ENCODE results near the gene RXFP1. TPM values are rescaled to one million over a fixed set of nuclear protein-coding genes. Genes with fewer than 3 reads are reported as not detected.

Gene RXFP1
- total RNA-seq, 6 experiments from 2014 or later = not detected

- H3K27me3 Mint-ChIP-seq (ENCODE audit: insufficient read depth) = peaks cover 5% of the 10 kb centered on the region
- peak overlapping the region; percentile 72 for H3K4me3 Mint-ChIP-seq
- no peaks in the 10 kb centered on the region for H3K9me3 Mint-ChIP-seq
- DNase-seq = no peak
- no peaks in the 10 kb centered on the region for H3K36me3 Mint-ChIP-seq (ENCODE audit: low read depth)
- peaks cover 26% of the 10 kb centered on the region for H3K4me1 Mint-ChIP-seq (ENCODE audit: low read depth)
- TF ChIP-seq CTCF (IDR thresholded peaks at IDR 0.05) = no peak
- peak overlapping the region; percentile 53; the same call in 1 of the 2 replicates for H3K27ac Mint-ChIP-seq
Measured at GRCh38 chr4:158534727-158535126, 13.0 kb downstream of the RXFP1 start.

GRCh38 chr4:158535130-158535614 is 13.5 kb downstream of the RXFP1 start:
- Mint-ChIP-seq H3K27ac (peak overlapping the region; percentile 53), H3K4me3 (peak overlapping the region; percentile 72), H3K27me3 (ENCODE audit: insufficient read depth) (peaks cover 7% of the 10 kb centered on the region), H3K36me3 (ENCODE audit: low read depth) (no peaks in the 10 kb centered on the region), H3K9me3 (no peaks in the 10 kb centered on the region), H3K4me1 (ENCODE audit: low read depth) (peaks cover 26% of the 10 kb centered on the region)
- TF ChIP-seq CTCF (IDR thresholded peaks at IDR 0.05) = no peak
- DNase-seq = peak; percentile 65

GRCh38 chr4:158536833-158537232 is 15.2 kb downstream of the RXFP1 start:
- no peaks in the 10 kb centered on the region for H3K36me3 Mint-ChIP-seq (ENCODE audit: low read depth)
- peaks cover 8% of the 10 kb centered on the region for H3K27me3 Mint-ChIP-seq (ENCODE audit: insufficient read depth)
- no peak for TF ChIP-seq CTCF (IDR thresholded peaks at IDR 0.05)
- H3K4me3 Mint-ChIP-seq = no peak overlapping the region
- DNase-seq = no peak
- peaks cover 32% of the 10 kb centered on the region for H3K4me1 Mint-ChIP-seq (ENCODE audit: low read depth)
- H3K27ac Mint-ChIP-seq = no peak overlapping the region
- H3K9me3 Mint-ChIP-seq = no peaks in the 10 kb centered on the region

GRCh38 chr4:158538176-158538575 is 16.5 kb downstream of the RXFP1 start:
- Mint-ChIP-seq H3K9me3 (no peaks in the 10 kb centered on the region), H3K27ac (no peak overlapping the region), H3K27me3 (ENCODE audit: insufficient read depth) (peaks cover 5% of the 10 kb centered on the region; the same call in 1 of the 2 replicates), H3K36me3 (ENCODE audit: low read depth) (no peaks in the 10 kb centered on the region), H3K4me1 (ENCODE audit: low read depth) (peaks cover 32% of the 10 kb centered on the region), H3K4me3 (no peak overlapping the region)
- no peak for TF ChIP-seq CTCF (IDR thresholded peaks at IDR 0.05)
- DNase-seq = peak; percentile 37

GRCh38 chr4:158538911-158539310 is 17.2 kb downstream of the RXFP1 start:
- Mint-ChIP-seq H3K27me3 (ENCODE audit: insufficient read depth) (peaks cover 5% of the 10 kb centered on the region; the same call in 1 of the 2 replicates), H3K9me3 (no peaks in the 10 kb centered on the region), H3K27ac (no peak overlapping the region), H3K36me3 (ENCODE audit: low read depth) (no peaks in the 10 kb centered on the region), H3K4me3 (no peak overlapping the region), H3K4me1 (ENCODE audit: low read depth) (peaks cover 32% of the 10 kb centered on the region)
- DNase-seq = no peak
- no peak for TF ChIP-seq CTCF (IDR thresholded peaks at IDR 0.05)
